Lung (tissue), 12 donors: Measurements from ENCODE around the gene KIAA0040. TPM values are rescaled to one million over a fixed set of nuclear protein-coding genes. Genes with fewer than 3 reads are reported as not detected.

ENCODE experiments used
- ATAC-seq: fragments of 200-7000 bp; cut with Tn5 transposase; one replicate; pipeline ENCODE4 v1.9.1; 2020; ENCODE audit warnings: moderate number of reproducible peaks; ENCODE audit not compliant: insufficient read depth, low FRiP score
- DNase-seq, 3 donors: peaks; one replicate each; pipeline ENCODE4 v3.0.0-alpha.2; 2013 to 2017
- H3K27ac ChIP-seq, 2 donors: one replicate each; pipeline ENCODE4 v1.5.1; 2013; ENCODE audit warnings: mild to moderate bottlenecking in 2 of 2, moderate library complexity in 2 of 2, control low read depth in 1 of 2, inconsistent platforms in 1 of 2, low read depth in 1 of 2, low read length in 1 of 2
- H3K27me3 ChIP-seq, 3 donors: one replicate each; pipeline ENCODE4 v1.5.1; 2013; ENCODE audit warnings: low read length in 2 of 3; ENCODE audit not compliant: control insufficient read depth in 3 of 3, insufficient read depth in 3 of 3
- H3K36me3 ChIP-seq, 4 donors: one replicate each; pipeline ENCODE4 v1.5.1; 2013; ENCODE audit warnings: low read length in 4 of 4, mild to moderate bottlenecking in 1 of 4, moderate library complexity in 1 of 4; ENCODE audit not compliant: control insufficient read depth in 4 of 4, insufficient read depth in 4 of 4
- H3K4me1 ChIP-seq, 5 donors: one replicate each; pipeline ENCODE4 v1.5.1; 2013; ENCODE audit warnings: low read length in 5 of 5, mild to moderate bottlenecking in 2 of 5, moderate library complexity in 1 of 5; ENCODE audit not compliant: control insufficient read depth in 5 of 5, insufficient read depth in 5 of 5
- H3K4me3 ChIP-seq: one replicate; pipeline ENCODE4 v1.5.1; 2013; ENCODE audit warnings: mild to moderate bottlenecking, control low read depth, moderate library complexity
- H3K9ac ChIP-seq, 2 donors: one replicate each; pipeline ENCODE4 v1.5.1; 2013; ENCODE audit warnings: low read length in 2 of 2, control low read depth in 1 of 2; ENCODE audit not compliant: insufficient read depth in 1 of 2
- H3K9me3 ChIP-seq, 4 donors: one replicate each; pipeline ENCODE4 v1.5.1; 2013; ENCODE audit warnings: low read length in 3 of 4, mild to moderate bottlenecking in 1 of 4, moderate library complexity in 1 of 4; ENCODE audit not compliant: control insufficient read depth in 4 of 4, insufficient read depth in 3 of 4
- CTCF ChIP-seq: IDR thresholded peaks from 2 replicates; pipeline ENCODE4 v1.5.1; 2012; ENCODE audit warnings: mild to moderate bottlenecking; ENCODE audit errors: control extremely low read depth, extremely low read depth
- WGBS, 2 donors: extraction: QIAGEN DNeasy Blood & Tissue Kit; methylation state at CpG; one replicate each; pipeline ENCODE4 v1.1.7; 2013; 5-methylcytosine and 5-hydroxymethylcytosine counted together
- polyA plus RNA-seq, 2 donors: library from polyadenylated mRNA; stranded (reverse); fragments of 200-250 nt; gene quantifications; one replicate each; pipeline ENCODE4 v1.2.1, GENCODE V29; 2013
- total RNA-seq, 2 donors: library from RNA; depleted of rRNA in 1 of 2; stranded (reverse); fragments of >200 nt in 1 of 2; gene quantifications; one replicate each; pipeline ENCODE4 v1.2.1, GENCODE V29; 2014 to 2021
- donor health status: control.
- donor health status: control.
- donor health status: Bipolar disorder and iron deficiency.
- donor health status: healthy.
- donor health status: DM: yes; HTN: yes; CAD: no.

The KIAA0040 gene
- total and polyA plus RNA-seq, 4 donors = 13.4 to 37.9 (median 29.5) TPM

GRCh38 chr1:175173531-175173930 lies 19.0 kb downstream of the KIAA0040 start:
- Histone ChIP-seq H3K9me3 (no peaks in the 10 kb centered on the region), H3K4me1 (peaks cover 0 to 13% (median 0%) of the 10 kb centered on the region in 5 donors), H3K27ac (no peak overlapping the region), H3K27me3 (no peaks in the 10 kb centered on the region), H3K9ac (no peak overlapping the region), H3K36me3 (peaks cover 0 to 13% (median 5%) of the 10 kb centered on the region in 4 donors), H3K4me3 (no peak overlapping the region)
- ATAC-seq = no peak
- DNase-seq = no peak
- 87 to 91% methylated on average over 7 of the region's 7 CpGs for WGBS, 2 donors
- no peak for TF ChIP-seq CTCF

GRCh38 chr1:175172503-175172902 lies 20.1 kb downstream of the KIAA0040 start:
- Histone ChIP-seq H3K4me3 (no peak overlapping the region), H3K36me3 (peaks cover 0 to 12% (median 5%) of the 10 kb centered on the region in 4 donors), H3K9me3 (no peaks in the 10 kb centered on the region), H3K4me1 (peaks cover 0 to 10% (median 0%) of the 10 kb centered on the region in 5 donors), H3K27me3 (no peaks in the 10 kb centered on the region), H3K27ac (no peak overlapping the region), H3K9ac (no peak overlapping the region)
- DNase-seq (no peak), ATAC-seq (no peak)
- TF ChIP-seq CTCF = no peak
- 90 to 94% methylated on average over 3 of the region's 3 CpGs for WGBS, 2 donors

GRCh38 chr1:175171036-175171913 lies 21.3 kb downstream of the KIAA0040 start:
- Histone ChIP-seq H3K36me3 (peaks cover 0 to 14% (median 4%) of the 10 kb centered on the region in 4 donors), H3K27me3 (no peaks in the 10 kb centered on the region), H3K4me1 (peaks cover 0 to 11% (median 0%) of the 10 kb centered on the region in 5 donors), H3K4me3 (no peak overlapping the region), H3K9me3 (no peaks in the 10 kb centered on the region), H3K9ac (no peak overlapping the region), H3K27ac (peak overlapping the region in 1 of 2 donors; percentile 24)
- no peak for TF ChIP-seq CTCF
- ATAC-seq = no peak
- 92 to 93% methylated on average over 9 of the region's 9 CpGs for WGBS, 2 donors
- DNase-seq = no peak
